IMR-90 (cell line): ENCODE measurements around the gene ETNK1. TPM values are rescaled to one million over a fixed set of nuclear protein-coding genes. Genes with fewer than 3 reads are reported as not detected.

Experiments
- ATAC-seq: fragments of 200-7000 bp; cut with Tn5 transposase; 2 replicates; pipeline ENCODE4 v1.9.1; 2020; ENCODE audit warnings: low read depth, mild to moderate bottlenecking, moderate library complexity
- BruUV-seq: library from RNA; stranded (reverse); fragments of 400-500 nt; replicated peaks from 2 replicates; lab custom pipeline; 2021; lab: Mats Ljungman, UMichigan
- CTCF ChIA-PET: fragments of 300-600 bp; formaldehyde crosslinking; extraction: SDS; loops from one replicate; lab custom pipeline; 2021; ENCODE audit warnings: antibody characterized with exemption; lab: Yijun Ruan, JAX
- POLR2A ChIA-PET: fragments of 300-600 bp; sonication (Branson Sonifier 250); formaldehyde crosslinking; loops from one replicate; lab custom pipeline; 2022; ENCODE audit warnings: antibody characterized with exemption; ENCODE audit not compliant: unreplicated experiment; lab: Charles Lee
- DNase-seq: peaks from one replicate; pipeline ENCODE4 v3.0.0; 2013
- H2AFZ ChIP-seq: replicated peaks from 2 replicates; pipeline ENCODE3; 2013; ENCODE audit warnings: low read length, mild to moderate bottlenecking; ENCODE audit not compliant: poor library complexity
- H2AK5ac ChIP-seq: 2 replicates; pipeline ENCODE4 v1.6.1; 2013; ENCODE audit warnings: low read depth, low read length, inconsistent platforms
- H2AK9ac ChIP-seq: replicated peaks from 2 replicates; pipeline ENCODE3; 2013; ENCODE audit warnings: mild to moderate bottlenecking, low read depth, low read length, moderate library complexity; ENCODE audit not compliant: poor library complexity
- H2BK120ac ChIP-seq: 2 replicates; pipeline ENCODE4 v1.6.1; 2013; ENCODE audit warnings: low read depth, low read length, inconsistent platforms
- H2BK15ac ChIP-seq: 3 replicates; pipeline ENCODE4 v1.6.1; 2013; ENCODE audit warnings: low read depth, low read length, inconsistent platforms
- H2BK20ac ChIP-seq: 2 replicates; pipeline ENCODE4 v1.6.1; 2013; ENCODE audit warnings: low read depth, mild to moderate bottlenecking, inconsistent platforms, low read length, moderate library complexity
- H2BK5ac ChIP-seq: 2 replicates; pipeline ENCODE4 v1.6.1; 2013; ENCODE audit warnings: mild to moderate bottlenecking, low read depth, low read length, inconsistent platforms; ENCODE audit not compliant: poor library complexity, severe bottlenecking
- H3K14ac ChIP-seq: replicated peaks from 2 replicates; pipeline ENCODE4 v1.6.1; 2013; ENCODE audit warnings: low read depth, low read length, inconsistent platforms
- H3K18ac ChIP-seq: 2 replicates; pipeline ENCODE4 v1.6.1; 2013; ENCODE audit warnings: low read depth, low read length, control low read depth
- H3K23ac ChIP-seq: 2 replicates; pipeline ENCODE4 v1.6.1; 2013; ENCODE audit warnings: low read depth, low read length, inconsistent platforms
- H3K27ac ChIP-seq: 2 replicates; pipeline ENCODE4 v1.5.1; 2013; ENCODE audit warnings: mild to moderate bottlenecking, control low read depth, low read length; ENCODE audit not compliant: insufficient read depth
- H3K27me3 ChIP-seq: 2 replicates; pipeline ENCODE4 v1.6.1; 2013; ENCODE audit warnings: low read length; ENCODE audit not compliant: control insufficient read depth, insufficient read depth
- H3K36me3 ChIP-seq: 2 replicates; pipeline ENCODE4 v1.6.1; 2013; ENCODE audit warnings: low read length, mixed read lengths; ENCODE audit not compliant: control insufficient read depth, insufficient read depth
- H3K4ac ChIP-seq: 2 replicates; pipeline ENCODE4 v1.6.1; 2013; ENCODE audit warnings: low read depth, low read length, inconsistent platforms
- H3K4me1 ChIP-seq: 2 replicates; pipeline ENCODE4 v1.6.1; 2013; ENCODE audit warnings: low read length, mixed read lengths; ENCODE audit not compliant: control insufficient read depth, insufficient read depth
- H3K4me2 ChIP-seq: 2 replicates; pipeline ENCODE4 v1.6.1; 2013; ENCODE audit warnings: low read depth, mild to moderate bottlenecking, control low read depth, low read length, moderate library complexity
- H3K4me3 ChIP-seq: 2 replicates; pipeline ENCODE4 v1.5.1; 2013; ENCODE audit warnings: low read depth, mild to moderate bottlenecking, control low read depth, low read length, moderate library complexity; ENCODE audit not compliant: insufficient read depth
- H3K56ac ChIP-seq: 2 replicates; pipeline ENCODE4 v1.6.1; 2013; ENCODE audit warnings: low read length, inconsistent platforms; ENCODE audit not compliant: insufficient read depth; ENCODE audit errors: extremely low read depth
- H3K79me1 ChIP-seq, 2 experiments: 2 replicates each; pipeline ENCODE4 v1.6.1; 2013; ENCODE audit warnings: low read length in 2 of 2, inconsistent platforms in 1 of 2, low read depth in 1 of 2
- H3K9ac ChIP-seq: 2 replicates; pipeline ENCODE4 v1.6.1; 2013; ENCODE audit warnings: low read depth, low read length, control low read depth
- H3K9me1 ChIP-seq: 2 replicates; pipeline ENCODE4 v1.6.1; 2013; ENCODE audit warnings: low read length, inconsistent platforms; ENCODE audit not compliant: insufficient read depth
- H3K9me3 ChIP-seq: 2 replicates; pipeline ENCODE4 v1.6.1; 2013; ENCODE audit warnings: low read length; ENCODE audit not compliant: control insufficient read depth, insufficient read depth
- H4K20me1 ChIP-seq: 2 replicates; pipeline ENCODE4 v1.6.1; 2013; ENCODE audit warnings: low read length, inconsistent platforms; ENCODE audit not compliant: insufficient read depth
- H4K5ac ChIP-seq: 2 replicates; pipeline ENCODE4 v1.6.1; 2013; ENCODE audit warnings: mild to moderate bottlenecking, low read depth, low read length, control low read depth
- H4K8ac ChIP-seq, 2 experiments: 2 replicates each; pipeline ENCODE4 v1.6.1; 2013; ENCODE audit warnings: low read depth in 2 of 2, low read length in 2 of 2, control low read depth in 1 of 2, inconsistent platforms in 1 of 2
- H4K91ac ChIP-seq: 2 replicates; pipeline ENCODE4 v1.6.1; 2013; ENCODE audit warnings: low read depth, low read length, inconsistent platforms; ENCODE audit not compliant: insufficient read depth
- BHLHE40 ChIP-seq: fragments of 150-350 bp; IDR thresholded peaks from 2 replicates; pipeline ENCODE4 v1.6.1; 2016; ENCODE audit warnings: mild to moderate bottlenecking, low read depth, low read length
- CEBPB ChIP-seq: IDR thresholded peaks from 2 replicates; pipeline ENCODE4 v1.6.1; 2012; ENCODE audit warnings: low read depth, low read length, improper control_type of control experiment
- CHD1 ChIP-seq: IDR thresholded peaks from 2 replicates; pipeline ENCODE4 v1.6.1; 2012; ENCODE audit warnings: low read depth, low read length, improper control_type of control experiment
- FOS ChIP-seq: fragments of 150-350 bp; IDR thresholded peaks from 2 replicates; pipeline ENCODE4 v1.6.1; 2016; ENCODE audit warnings: low read depth, low read length
- MAFK ChIP-seq: IDR thresholded peaks from 2 replicates; pipeline ENCODE4 v1.6.1; 2012; ENCODE audit warnings: low read depth, low read length, improper control_type of control experiment
- MAZ ChIP-seq: IDR thresholded peaks from 2 replicates; pipeline ENCODE4 v1.6.1; 2012; ENCODE audit warnings: low read depth, mild to moderate bottlenecking, low read length, improper control_type of control experiment, moderate library complexity, borderline replicate concordance
- MXI1 ChIP-seq: IDR thresholded peaks from 2 replicates; pipeline ENCODE4 v1.6.1; 2012; ENCODE audit warnings: low read depth, mild to moderate bottlenecking, low read length, moderate library complexity, borderline replicate concordance
- NFE2L2 ChIP-seq: fragments of 150-350 bp; IDR thresholded peaks from 2 replicates; pipeline ENCODE4 v1.6.1; 2016; ENCODE audit warnings: low read depth, mild to moderate bottlenecking, low read length
- POLR2A ChIP-seq: IDR thresholded peaks from 2 replicates; pipeline ENCODE4 v1.6.1; 2012; ENCODE audit warnings: mild to moderate bottlenecking, low read depth, low read length
- RAD21 ChIP-seq: IDR thresholded peaks from 2 replicates; pipeline ENCODE4 v1.6.1; 2012; ENCODE audit warnings: low read length, improper control_type of control experiment
- RCOR1 ChIP-seq: IDR thresholded peaks from 2 replicates; pipeline ENCODE4 v1.6.1; 2012; ENCODE audit warnings: mild to moderate bottlenecking, low read length, improper control_type of control experiment; ENCODE audit not compliant: insufficient replicate concordance
- RFX5 ChIP-seq: IDR thresholded peaks from 2 replicates; pipeline ENCODE4 v1.8.0; 2012; ENCODE audit warnings: low read depth, mild to moderate bottlenecking, low read length, moderate library complexity
- SMC3 ChIP-seq: fragments of 150-350 bp; IDR thresholded peaks from 2 replicates; pipeline ENCODE4 v1.6.1; 2016; ENCODE audit warnings: low read depth, mild to moderate bottlenecking, antibody characterized with exemption, low read length, moderate library complexity
- dilution Hi-C: fragments of 300-500 bp; cut with HindIII; formaldehyde crosslinking; loops from one replicate; pipeline ENCODE4 v1.14.3; 2018; ENCODE audit warnings: low sequenced_read_pairs; ENCODE audit not compliant: unreplicated experiment
- in situ Hi-C: fragments of 300-500 bp; cut with MboI; formaldehyde crosslinking; loops from 3 replicates; pipeline ENCODE4 v1.14.3; 2019; ENCODE audit warnings: low sequenced_read_pairs, inconsistent platforms, mixed read lengths
- intact Hi-C: fragments of 100-400 bp; cut with micrococcal nuclease; formaldehyde crosslinking; loops from 2 replicates; pipeline ENCODE4 v1.10.0; 2022
- polyA plus RNA-seq, 3 experiments: library from polyadenylated mRNA; depleted of rRNA; stranded (reverse); fragments of >200 nt; gene quantifications; 2 replicates each; pipeline ENCODE4 v1.2.3, GENCODE V29; 2012; ENCODE audit warnings: low replicate concordance in 1 of 3
- total RNA-seq: library from RNA; depleted of rRNA; stranded (reverse); fragments of >200 nt; gene quantifications from 2 replicates; pipeline ENCODE4 v1.2.3, GENCODE V29; 2012
- TF ChIP-seq, protein P1 (sequence below): fragments of 150-350 bp; IDR thresholded peaks from 2 replicates; pipeline ENCODE4 v1.6.1; 2016; ENCODE audit warnings: low read depth, mild to moderate bottlenecking, low read length, moderate library complexity, borderline replicate concordance
- TF ChIP-seq, protein P2 (sequence below): conservative IDR thresholded peaks from 2 replicates; pipeline ENCODE4 v1.5.1; 2012; ENCODE audit warnings: mild to moderate bottlenecking, low read depth, low read length, improper control_type of control experiment
- TF ChIP-seq, protein P3 (sequence below): fragments of 150-350 bp; IDR thresholded peaks from 2 replicates; pipeline ENCODE4 v1.6.1; 2017; ENCODE audit warnings: mild to moderate bottlenecking, antibody characterized with exemption, low read length, low read depth

Gene ETNK1
- total and polyA plus RNA-seq, 2 of the 4 experiments (the other 2 are of a cell fraction), result 12.8 to 33.3 TPM

DNA sequence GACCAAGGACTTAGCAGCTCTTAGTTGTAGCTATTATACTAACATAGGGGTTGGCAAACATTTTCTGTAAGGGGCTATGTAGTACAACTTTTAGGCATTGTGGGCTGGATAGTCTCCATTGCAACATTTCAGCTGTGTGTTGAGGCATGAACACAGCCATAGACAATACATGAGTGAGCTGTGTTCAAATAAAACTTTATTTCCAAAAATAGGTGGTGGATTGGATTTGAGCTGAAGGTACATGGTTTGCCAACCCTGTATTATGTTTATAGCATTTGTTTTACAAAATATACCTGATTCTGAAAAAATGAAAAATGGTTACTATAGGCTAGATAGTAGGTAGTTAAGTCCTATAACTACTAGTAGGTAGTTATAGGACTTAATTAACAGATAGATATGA lies 40.5 kb downstream of the ETNK1 start:
- Histone ChIP-seq H3K9me3 (no peaks in the 10 kb centered on the region), H3K18ac (no peak overlapping the region), H2BK15ac (no peak overlapping the region), H3K14ac (no peak overlapping the region), H4K8ac (no peak overlapping the region), H2AK9ac (no peak overlapping the region), H2AFZ (no peak overlapping the region), H3K79me1 (peaks cover 3 to 4% of the 10 kb centered on the region in 2 experiments; a peak in 3 of 4 replicates), H4K5ac (no peak overlapping the region), H3K23ac (no peak overlapping the region), H2AK5ac (no peak overlapping the region), H3K36me3 (peaks cover 2% of the 10 kb centered on the region; the same call in 1 of the 2 replicates), H3K27ac (no peak overlapping the region), H3K9ac (no peak overlapping the region), H3K4me1 (no peaks in the 10 kb centered on the region; the same call in 1 of the 2 replicates), H2BK5ac (no peak overlapping the region), H3K4ac (no peak overlapping the region), H3K4me2 (no peak overlapping the region), H3K4me3 (no peak overlapping the region), H3K27me3 (no peaks in the 10 kb centered on the region), H3K9me1 (0 out of 2 replicates have a peak, but pooled peaks cover 3% of the 10 kb centered on the region), H2BK20ac (no peak overlapping the region), H3K56ac (no peak overlapping the region), H4K91ac (no peak overlapping the region), H4K20me1 (no peaks in the 10 kb centered on the region), H2BK120ac (no peak overlapping the region)
- no peak for DNase-seq
- no TSS peak for BruUV-seq
- in situ Hi-C loops (no loop called here), dilution Hi-C loops (no loop called here), intact Hi-C loops (no loop called here)
- ChIA-PET CTCF (interaction anchor here (1.3 kb wide), 1 partner anchor 41 kb away, joined by 3 read pairs; the partner anchor contains the start of gene ETNK1), POLR2A (no interaction called here)
- ATAC-seq, result no peak
- TF ChIP-seq POLR2A (no peak), MXI1 (no peak), MAFK (no peak), MAZ (no peak), RFX5 (no peak), FOS (no peak), BHLHE40 (no peak), RCOR1 (no peak), CHD1 (no peak), RAD21 (no peak), NFE2L2 (no peak), SMC3 (no peak), CEBPB (no peak)
- TF ChIP-seq, protein P1, sequence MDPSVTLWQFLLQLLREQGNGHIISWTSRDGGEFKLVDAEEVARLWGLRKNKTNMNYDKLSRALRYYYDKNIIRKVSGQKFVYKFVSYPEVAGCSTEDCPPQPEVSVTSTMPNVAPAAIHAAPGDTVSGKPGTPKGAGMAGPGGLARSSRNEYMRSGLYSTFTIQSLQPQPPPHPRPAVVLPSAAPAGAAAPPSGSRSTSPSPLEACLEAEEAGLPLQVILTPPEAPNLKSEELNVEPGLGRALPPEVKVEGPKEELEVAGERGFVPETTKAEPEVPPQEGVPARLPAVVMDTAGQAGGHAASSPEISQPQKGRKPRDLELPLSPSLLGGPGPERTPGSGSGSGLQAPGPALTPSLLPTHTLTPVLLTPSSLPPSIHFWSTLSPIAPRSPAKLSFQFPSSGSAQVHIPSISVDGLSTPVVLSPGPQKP, result no peak
- TF ChIP-seq, protein P2, sequence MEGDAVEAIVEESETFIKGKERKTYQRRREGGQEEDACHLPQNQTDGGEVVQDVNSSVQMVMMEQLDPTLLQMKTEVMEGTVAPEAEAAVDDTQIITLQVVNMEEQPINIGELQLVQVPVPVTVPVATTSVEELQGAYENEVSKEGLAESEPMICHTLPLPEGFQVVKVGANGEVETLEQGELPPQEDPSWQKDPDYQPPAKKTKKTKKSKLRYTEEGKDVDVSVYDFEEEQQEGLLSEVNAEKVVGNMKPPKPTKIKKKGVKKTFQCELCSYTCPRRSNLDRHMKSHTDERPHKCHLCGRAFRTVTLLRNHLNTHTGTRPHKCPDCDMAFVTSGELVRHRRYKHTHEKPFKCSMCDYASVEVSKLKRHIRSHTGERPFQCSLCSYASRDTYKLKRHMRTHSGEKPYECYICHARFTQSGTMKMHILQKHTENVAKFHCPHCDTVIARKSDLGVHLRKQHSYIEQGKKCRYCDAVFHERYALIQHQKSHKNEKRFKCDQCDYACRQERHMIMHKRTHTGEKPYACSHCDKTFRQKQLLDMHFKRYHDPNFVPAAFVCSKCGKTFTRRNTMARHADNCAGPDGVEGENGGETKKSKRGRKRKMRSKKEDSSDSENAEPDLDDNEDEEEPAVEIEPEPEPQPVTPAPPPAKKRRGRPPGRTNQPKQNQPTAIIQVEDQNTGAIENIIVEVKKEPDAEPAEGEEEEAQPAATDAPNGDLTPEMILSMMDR, result no peak
- TF ChIP-seq, protein P3, sequence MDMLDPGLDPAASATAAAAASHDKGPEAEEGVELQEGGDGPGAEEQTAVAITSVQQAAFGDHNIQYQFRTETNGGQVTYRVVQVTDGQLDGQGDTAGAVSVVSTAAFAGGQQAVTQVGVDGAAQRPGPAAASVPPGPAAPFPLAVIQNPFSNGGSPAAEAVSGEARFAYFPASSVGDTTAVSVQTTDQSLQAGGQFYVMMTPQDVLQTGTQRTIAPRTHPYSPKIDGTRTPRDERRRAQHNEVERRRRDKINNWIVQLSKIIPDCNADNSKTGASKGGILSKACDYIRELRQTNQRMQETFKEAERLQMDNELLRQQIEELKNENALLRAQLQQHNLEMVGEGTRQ, result no peak
